IMR-90 (cell line): ENCODE results near the gene KCNMB3. TPM values are rescaled to one million over a fixed set of nuclear protein-coding genes. Genes with fewer than 3 reads are reported as not detected.

Experiments used
- ATAC-seq: fragments of 200-7000 bp; cut with Tn5 transposase; 2 replicates; pipeline ENCODE4 v1.9.1; 2020; ENCODE audit warnings: low read depth, mild to moderate bottlenecking, moderate library complexity
- BruUV-seq: library from RNA; stranded (reverse); fragments of 400-500 nt; replicated peaks from 2 replicates; lab custom pipeline; 2021; lab: Mats Ljungman, UMichigan
- CTCF ChIA-PET: fragments of 300-600 bp; formaldehyde crosslinking; extraction: SDS; loops from one replicate; lab custom pipeline; 2021; ENCODE audit warnings: antibody characterized with exemption; lab: Yijun Ruan, JAX
- POLR2A ChIA-PET: fragments of 300-600 bp; sonication (Branson Sonifier 250); formaldehyde crosslinking; loops from one replicate; lab custom pipeline; 2022; ENCODE audit warnings: antibody characterized with exemption; ENCODE audit not compliant: unreplicated experiment; lab: Charles Lee
- DNase-seq: peaks from one replicate; pipeline ENCODE4 v3.0.0; 2013
- H2AFZ ChIP-seq: replicated peaks from 2 replicates; pipeline ENCODE3; 2013; ENCODE audit warnings: low read length, mild to moderate bottlenecking; ENCODE audit not compliant: poor library complexity
- H2AK5ac ChIP-seq: 2 replicates; pipeline ENCODE4 v1.6.1; 2013; ENCODE audit warnings: low read depth, low read length, inconsistent platforms
- H2AK9ac ChIP-seq: replicated peaks from 2 replicates; pipeline ENCODE3; 2013; ENCODE audit warnings: mild to moderate bottlenecking, low read depth, low read length, moderate library complexity; ENCODE audit not compliant: poor library complexity
- H2BK120ac ChIP-seq: 2 replicates; pipeline ENCODE4 v1.6.1; 2013; ENCODE audit warnings: low read depth, low read length, inconsistent platforms
- H2BK15ac ChIP-seq: 3 replicates; pipeline ENCODE4 v1.6.1; 2013; ENCODE audit warnings: low read depth, low read length, inconsistent platforms
- H2BK20ac ChIP-seq: 2 replicates; pipeline ENCODE4 v1.6.1; 2013; ENCODE audit warnings: low read depth, mild to moderate bottlenecking, inconsistent platforms, low read length, moderate library complexity
- H2BK5ac ChIP-seq: 2 replicates; pipeline ENCODE4 v1.6.1; 2013; ENCODE audit warnings: mild to moderate bottlenecking, low read depth, low read length, inconsistent platforms; ENCODE audit not compliant: poor library complexity, severe bottlenecking
- H3K14ac ChIP-seq: replicated peaks from 2 replicates; pipeline ENCODE4 v1.6.1; 2013; ENCODE audit warnings: low read depth, low read length, inconsistent platforms
- H3K18ac ChIP-seq: 2 replicates; pipeline ENCODE4 v1.6.1; 2013; ENCODE audit warnings: low read depth, low read length, control low read depth
- H3K23ac ChIP-seq: 2 replicates; pipeline ENCODE4 v1.6.1; 2013; ENCODE audit warnings: low read depth, low read length, inconsistent platforms
- H3K27ac ChIP-seq: 2 replicates; pipeline ENCODE4 v1.5.1; 2013; ENCODE audit warnings: mild to moderate bottlenecking, control low read depth, low read length; ENCODE audit not compliant: insufficient read depth
- H3K27me3 ChIP-seq: 2 replicates; pipeline ENCODE4 v1.6.1; 2013; ENCODE audit warnings: low read length; ENCODE audit not compliant: control insufficient read depth, insufficient read depth
- H3K36me3 ChIP-seq: 2 replicates; pipeline ENCODE4 v1.6.1; 2013; ENCODE audit warnings: low read length, mixed read lengths; ENCODE audit not compliant: control insufficient read depth, insufficient read depth
- H3K4ac ChIP-seq: 2 replicates; pipeline ENCODE4 v1.6.1; 2013; ENCODE audit warnings: low read depth, low read length, inconsistent platforms
- H3K4me1 ChIP-seq: 2 replicates; pipeline ENCODE4 v1.6.1; 2013; ENCODE audit warnings: low read length, mixed read lengths; ENCODE audit not compliant: control insufficient read depth, insufficient read depth
- H3K4me2 ChIP-seq: 2 replicates; pipeline ENCODE4 v1.6.1; 2013; ENCODE audit warnings: low read depth, mild to moderate bottlenecking, control low read depth, low read length, moderate library complexity
- H3K4me3 ChIP-seq: 2 replicates; pipeline ENCODE4 v1.5.1; 2013; ENCODE audit warnings: low read depth, mild to moderate bottlenecking, control low read depth, low read length, moderate library complexity; ENCODE audit not compliant: insufficient read depth
- H3K56ac ChIP-seq: 2 replicates; pipeline ENCODE4 v1.6.1; 2013; ENCODE audit warnings: low read length, inconsistent platforms; ENCODE audit not compliant: insufficient read depth; ENCODE audit errors: extremely low read depth
- H3K79me1 ChIP-seq, 2 experiments: 2 replicates each; pipeline ENCODE4 v1.6.1; 2013; ENCODE audit warnings: low read length in 2 of 2, inconsistent platforms in 1 of 2, low read depth in 1 of 2
- H3K9ac ChIP-seq: 2 replicates; pipeline ENCODE4 v1.6.1; 2013; ENCODE audit warnings: low read depth, low read length, control low read depth
- H3K9me1 ChIP-seq: 2 replicates; pipeline ENCODE4 v1.6.1; 2013; ENCODE audit warnings: low read length, inconsistent platforms; ENCODE audit not compliant: insufficient read depth
- H3K9me3 ChIP-seq: 2 replicates; pipeline ENCODE4 v1.6.1; 2013; ENCODE audit warnings: low read length; ENCODE audit not compliant: control insufficient read depth, insufficient read depth
- H4K20me1 ChIP-seq: 2 replicates; pipeline ENCODE4 v1.6.1; 2013; ENCODE audit warnings: low read length, inconsistent platforms; ENCODE audit not compliant: insufficient read depth
- H4K5ac ChIP-seq: 2 replicates; pipeline ENCODE4 v1.6.1; 2013; ENCODE audit warnings: mild to moderate bottlenecking, low read depth, low read length, control low read depth
- H4K8ac ChIP-seq, 2 experiments: 2 replicates each; pipeline ENCODE4 v1.6.1; 2013; ENCODE audit warnings: low read depth in 2 of 2, low read length in 2 of 2, control low read depth in 1 of 2, inconsistent platforms in 1 of 2
- H4K91ac ChIP-seq: 2 replicates; pipeline ENCODE4 v1.6.1; 2013; ENCODE audit warnings: low read depth, low read length, inconsistent platforms; ENCODE audit not compliant: insufficient read depth
- BHLHE40 ChIP-seq: fragments of 150-350 bp; IDR thresholded peaks from 2 replicates; pipeline ENCODE4 v1.6.1; 2016; ENCODE audit warnings: mild to moderate bottlenecking, low read depth, low read length
- CEBPB ChIP-seq: IDR thresholded peaks from 2 replicates; pipeline ENCODE4 v1.6.1; 2012; ENCODE audit warnings: low read depth, low read length, improper control_type of control experiment
- ELK1 ChIP-seq: fragments of 150-350 bp; IDR thresholded peaks from 2 replicates; pipeline ENCODE4 v1.6.1; 2016; ENCODE audit warnings: low read depth, mild to moderate bottlenecking, low read length, moderate library complexity, borderline replicate concordance
- FOS ChIP-seq: fragments of 150-350 bp; IDR thresholded peaks from 2 replicates; pipeline ENCODE4 v1.6.1; 2016; ENCODE audit warnings: low read depth, low read length
- MAFK ChIP-seq: IDR thresholded peaks from 2 replicates; pipeline ENCODE4 v1.6.1; 2012; ENCODE audit warnings: low read depth, low read length, improper control_type of control experiment
- MXI1 ChIP-seq: IDR thresholded peaks from 2 replicates; pipeline ENCODE4 v1.6.1; 2012; ENCODE audit warnings: low read depth, mild to moderate bottlenecking, low read length, moderate library complexity, borderline replicate concordance
- POLR2A ChIP-seq: IDR thresholded peaks from 2 replicates; pipeline ENCODE4 v1.6.1; 2012; ENCODE audit warnings: mild to moderate bottlenecking, low read depth, low read length
- RCOR1 ChIP-seq: IDR thresholded peaks from 2 replicates; pipeline ENCODE4 v1.6.1; 2012; ENCODE audit warnings: mild to moderate bottlenecking, low read length, improper control_type of control experiment; ENCODE audit not compliant: insufficient replicate concordance
- RFX5 ChIP-seq: IDR thresholded peaks from 2 replicates; pipeline ENCODE4 v1.8.0; 2012; ENCODE audit warnings: low read depth, mild to moderate bottlenecking, low read length, moderate library complexity
- WGBS, 2 experiments: methylation state at CpG; one replicate each; pipeline versions ENCODE4 v1.1.5 to v1.1.7; 2013; ENCODE audit warnings: missing lambda C conversion rate in 2 of 2; ENCODE audit not compliant: insufficient read length in 1 of 2; ENCODE audit errors: extremely low coverage in 2 of 2; 5-methylcytosine and 5-hydroxymethylcytosine counted together
- dilution Hi-C: fragments of 300-500 bp; cut with HindIII; formaldehyde crosslinking; loops from one replicate; pipeline ENCODE4 v1.14.3; 2018; ENCODE audit warnings: low sequenced_read_pairs; ENCODE audit not compliant: unreplicated experiment
- in situ Hi-C: fragments of 300-500 bp; cut with MboI; formaldehyde crosslinking; loops from 3 replicates; pipeline ENCODE4 v1.14.3; 2019; ENCODE audit warnings: low sequenced_read_pairs, inconsistent platforms, mixed read lengths
- intact Hi-C: fragments of 100-400 bp; cut with micrococcal nuclease; formaldehyde crosslinking; loops from 2 replicates; pipeline ENCODE4 v1.10.0; 2022
- polyA plus RNA-seq, 3 experiments: library from polyadenylated mRNA; depleted of rRNA; stranded (reverse); fragments of >200 nt; gene quantifications; 2 replicates each; pipeline ENCODE4 v1.2.3, GENCODE V29; 2012; ENCODE audit warnings: low replicate concordance in 1 of 3
- total RNA-seq: library from RNA; depleted of rRNA; stranded (reverse); fragments of >200 nt; gene quantifications from 2 replicates; pipeline ENCODE4 v1.2.3, GENCODE V29; 2012

KCNMB3 gene
- total and polyA plus RNA-seq, 2 of the 4 experiments (the other 2 are of a cell fraction), result 0.72 to 1.2 TPM

GRCh38 chr3:179299999-179300613 lies 49.2 kb upstream of the KCNMB3 start:
- Histone ChIP-seq H4K91ac (no peak overlapping the region), H3K36me3 (no peaks in the 10 kb centered on the region), H3K4ac (no peak overlapping the region), H3K9me3 (no peaks in the 10 kb centered on the region), H3K4me2 (no peak overlapping the region), H3K4me1 (no peaks in the 10 kb centered on the region), H2BK20ac (no peak overlapping the region), H2BK15ac (no peak overlapping the region), H4K8ac (no peak overlapping the region), H2AFZ (no peak overlapping the region), H3K27me3 (peaks cover 7% of the 10 kb centered on the region), H4K20me1 (no peaks in the 10 kb centered on the region), H3K18ac (no peak overlapping the region), H3K23ac (no peak overlapping the region), H3K56ac (no peak overlapping the region), H3K14ac (no peak overlapping the region), H4K5ac (no peak overlapping the region), H3K9ac (no peak overlapping the region), H3K9me1 (no peaks in the 10 kb centered on the region), H2AK5ac (no peak overlapping the region), H3K4me3 (no peak overlapping the region), H3K79me1 (no peaks in the 10 kb centered on the region), H2BK5ac (no peak overlapping the region), H2BK120ac (no peak overlapping the region), H2AK9ac (no peak overlapping the region), H3K27ac (no peak overlapping the region)
- 64% methylated on average over 3 of the region's 5 CpGs; no CpG with 5 or more reads in 1 of the 2 experiments for WGBS, 2 experiments
- TF ChIP-seq ELK1, result no peak
- TF ChIP-seq CEBPB, result no peak
- no peak for TF ChIP-seq FOS
- TF ChIP-seq BHLHE40, result no peak
- no peak for TF ChIP-seq MAFK
- TF ChIP-seq RCOR1, result no peak
- no peak for TF ChIP-seq MXI1
- TF ChIP-seq POLR2A, result no peak
- no peak for TF ChIP-seq RFX5
- intact Hi-C loops, result no loop called here
- no peak for ATAC-seq
- dilution Hi-C loops, result loop anchor here (25.0 kb wide), 1 partner anchor 188 kb away; no protein-coding TSS in a partner anchor
- no TSS peak for BruUV-seq
- ChIA-PET POLR2A (no interaction called here), CTCF (no interaction called here)
- DNase-seq, result no peak
- in situ Hi-C loops, result no loop called here
